ENCODE results near the gene GRIN2B. TPM values are rescaled to one million over a fixed set of nuclear protein-coding genes. Genes with fewer than 3 reads are reported as not detected.
A peak's percentile ranks its signal among the peaks of the same experiment; 100 is the strongest.

GRIN2B gene
- total RNA-seq (under 1 TPM; under 0.01 to 0.41 (median under 0.01) TPM), polyA plus RNA-seq (under 1 TPM in 1 of 3 donors, not detected in 2; 0.69 TPM)

DNA sequence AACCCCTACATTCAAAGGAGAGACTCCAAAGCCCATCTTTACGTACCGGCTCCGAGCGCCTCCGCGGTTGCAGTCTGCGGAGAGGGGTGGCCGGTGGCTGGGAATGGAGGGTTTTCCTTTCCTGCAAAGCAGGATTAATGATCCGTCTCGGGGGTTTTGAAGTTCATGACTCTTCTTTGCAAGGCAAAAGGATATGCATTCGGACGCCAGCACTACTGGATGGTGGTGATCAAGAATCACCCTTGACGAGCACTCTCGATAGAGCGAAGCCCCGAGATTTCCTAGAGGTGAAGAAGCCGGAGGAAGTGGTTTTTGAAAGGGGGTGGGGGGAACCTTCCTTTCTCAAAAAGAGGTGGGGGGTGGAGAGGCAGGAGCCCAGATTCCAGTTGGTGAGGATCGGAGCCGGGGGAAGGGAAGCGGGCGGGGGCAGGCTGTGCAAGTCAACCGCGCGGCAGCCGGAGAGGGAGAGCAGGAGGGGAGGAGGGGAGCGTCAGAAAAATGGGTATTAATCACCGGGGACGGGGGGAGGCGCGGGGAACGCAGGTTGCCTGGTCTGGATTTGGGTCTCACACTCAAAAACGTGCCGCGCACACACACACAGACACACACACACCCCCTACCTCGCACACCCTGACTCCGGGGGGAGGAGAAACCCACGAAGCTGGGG is at the start of gene GRIN2B:
TSS of gene GRIN2B (minus strand) at position 307 of the 667 bp plus-strand sequence. CDS start 115,394 bp downstream, outside the sequence.
- 1 to 3% methylated on average over 37 of the region's 37 CpGs for WGBS, 2 donors
- Histone ChIP-seq H3K4me3 (peak within 1 kb of the TSS; percentile 16 to 43 (median 36)), H3K4me1 (peaks cover 0 to 25% (median 22%) of the 10 kb centered on the region in 4 donors), H3K9me3 (peaks cover 0 to 3% (median 0%) of the 10 kb centered on the region in 4 donors), H3K36me3 (no peaks in the 10 kb centered on the region), H3K27me3 (peaks cover 11 to 79% (median 27%) of the 10 kb centered on the region in 3 donors), H3K27ac (no peak within 1 kb of the TSS)
- TF ChIP-seq POLR2A (IDR thresholded peaks at IDR 0.05) (no peak), EP300 (IDR thresholded peaks at IDR 0.05) (no peak), POLR2AphosphoS5 (IDR thresholded peaks at IDR 0.05) (no peak)
- TF ChIP-seq, protein P1, sequence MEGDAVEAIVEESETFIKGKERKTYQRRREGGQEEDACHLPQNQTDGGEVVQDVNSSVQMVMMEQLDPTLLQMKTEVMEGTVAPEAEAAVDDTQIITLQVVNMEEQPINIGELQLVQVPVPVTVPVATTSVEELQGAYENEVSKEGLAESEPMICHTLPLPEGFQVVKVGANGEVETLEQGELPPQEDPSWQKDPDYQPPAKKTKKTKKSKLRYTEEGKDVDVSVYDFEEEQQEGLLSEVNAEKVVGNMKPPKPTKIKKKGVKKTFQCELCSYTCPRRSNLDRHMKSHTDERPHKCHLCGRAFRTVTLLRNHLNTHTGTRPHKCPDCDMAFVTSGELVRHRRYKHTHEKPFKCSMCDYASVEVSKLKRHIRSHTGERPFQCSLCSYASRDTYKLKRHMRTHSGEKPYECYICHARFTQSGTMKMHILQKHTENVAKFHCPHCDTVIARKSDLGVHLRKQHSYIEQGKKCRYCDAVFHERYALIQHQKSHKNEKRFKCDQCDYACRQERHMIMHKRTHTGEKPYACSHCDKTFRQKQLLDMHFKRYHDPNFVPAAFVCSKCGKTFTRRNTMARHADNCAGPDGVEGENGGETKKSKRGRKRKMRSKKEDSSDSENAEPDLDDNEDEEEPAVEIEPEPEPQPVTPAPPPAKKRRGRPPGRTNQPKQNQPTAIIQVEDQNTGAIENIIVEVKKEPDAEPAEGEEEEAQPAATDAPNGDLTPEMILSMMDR (IDR thresholded peaks at IDR 0.05), result no peak
- DNase-seq, result no peak
- intact Hi-C loops (cut with DNase I), result no loop called here

DNA sequence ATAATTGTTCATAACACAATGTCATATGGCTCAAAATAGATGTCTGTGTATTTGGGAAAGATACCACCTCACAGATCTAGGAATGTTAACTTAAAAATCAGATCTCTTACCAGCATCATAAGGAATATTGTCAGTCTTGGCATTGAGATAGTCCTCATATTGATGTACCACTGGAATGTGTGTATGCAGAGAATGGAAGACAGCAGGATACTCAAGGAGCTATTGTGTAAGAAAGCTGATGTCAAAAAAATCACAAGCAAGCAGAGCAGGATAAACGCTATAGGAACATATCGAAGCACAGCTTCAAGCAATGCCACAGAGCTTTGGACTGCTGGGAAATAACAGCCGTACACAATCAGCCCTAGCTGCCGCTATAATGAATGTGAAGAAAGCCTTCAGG is 45.1 kb upstream of the GRIN2B start:
- WGBS, 2 donors, result 96 to 97% methylated on average over 4 of the region's 4 CpGs

DNA sequence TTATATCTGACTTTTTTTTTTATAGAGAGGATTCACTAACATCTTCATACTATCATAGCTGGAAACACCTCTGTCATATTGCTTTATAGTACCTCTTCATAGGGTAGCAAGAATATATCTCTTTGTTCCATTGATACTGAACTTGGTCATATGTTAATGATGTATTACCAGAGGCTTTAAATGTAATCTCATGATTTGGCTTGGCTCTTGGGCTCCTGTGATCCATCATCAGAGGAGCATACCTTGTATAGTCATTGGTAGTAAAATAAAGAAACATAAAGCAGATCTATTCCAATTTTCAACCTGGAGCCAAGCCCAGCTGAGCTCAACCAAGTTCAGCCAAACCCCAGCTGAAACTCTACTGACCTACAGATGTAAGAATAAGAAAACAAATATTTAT is 43.2 kb upstream of the GRIN2B start:
- TF ChIP-seq, protein P1 (IDR thresholded peaks at IDR 0.05), result no peak
- TF ChIP-seq POLR2AphosphoS5 (IDR thresholded peaks at IDR 0.05) (peak; percentile 80 to 93 (median 90)), EP300 (IDR thresholded peaks at IDR 0.05) (peak; percentile 51 to 88 (median 66))
- Histone ChIP-seq H3K4me1 (peaks cover 0 to 14% (median 0%) of the 10 kb centered on the region in 4 donors), H3K9me3 (no peaks in the 10 kb centered on the region), H3K27me3 (no peaks in the 10 kb centered on the region), H3K4me3 (no peak overlapping the region), H3K36me3 (no peaks in the 10 kb centered on the region), H3K27ac (peak overlapping the region in 2 of 4 donors; percentile 36 to 42)
- no peak for DNase-seq
- intact Hi-C loops (cut with DNase I), result no loop called here

More for the DNA sequence above, 45.1 kb upstream of the GRIN2B start:
- no peaks in the 10 kb centered on the region for H3K36me3 ChIP-seq
- TF ChIP-seq EP300 (IDR thresholded peaks at IDR 0.05) (no peak), POLR2AphosphoS5 (IDR thresholded peaks at IDR 0.05) (no peak), POLR2A (IDR thresholded peaks at IDR 0.05) (no peak)
- TF ChIP-seq, protein P1 (IDR thresholded peaks at IDR 0.05), result no peak
- H3K27me3 ChIP-seq, result no peaks in the 10 kb centered on the region
- H3K4me3 ChIP-seq, result no peak overlapping the region
- H3K27ac ChIP-seq, result no peak overlapping the region
- intact Hi-C loops (cut with DNase I), result no loop called here
- H3K4me1 ChIP-seq, result peaks cover 0 to 14% (median 0%) of the 10 kb centered on the region in 4 donors
- no peaks in the 10 kb centered on the region for H3K9me3 ChIP-seq
- DNase-seq, result no peak

DNA sequence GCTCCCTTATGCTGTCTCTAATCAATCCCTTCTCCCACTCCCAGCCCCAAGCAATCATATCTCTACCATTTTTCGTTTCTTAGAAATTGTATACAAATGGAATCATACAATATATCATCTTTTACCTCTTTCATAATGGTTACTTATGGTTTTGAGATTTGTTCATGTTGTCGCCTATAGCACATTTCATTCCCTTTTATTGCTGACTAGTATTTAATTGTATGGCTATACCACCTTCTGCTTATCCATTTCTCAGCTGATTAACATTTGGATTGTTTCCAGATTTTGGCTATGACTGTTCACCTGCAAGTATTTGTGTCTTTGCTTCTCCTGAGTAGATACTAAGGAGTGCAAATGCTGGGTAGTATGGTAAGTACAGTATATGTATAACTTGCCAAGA is 36.7 kb upstream of the GRIN2B start:
- no peaks in the 10 kb centered on the region for H3K4me1 ChIP-seq
- no peaks in the 10 kb centered on the region for H3K27me3 ChIP-seq
- no peaks in the 10 kb centered on the region for H3K36me3 ChIP-seq
- intact Hi-C loops (cut with DNase I), result no loop called here
- no peaks in the 10 kb centered on the region for H3K9me3 ChIP-seq
- no peak overlapping the region for H3K4me3 ChIP-seq
- TF ChIP-seq POLR2A (IDR thresholded peaks at IDR 0.05) (no peak), POLR2AphosphoS5 (IDR thresholded peaks at IDR 0.05) (no peak), EP300 (IDR thresholded peaks at IDR 0.05) (no peak)
- TF ChIP-seq, protein P1 (IDR thresholded peaks at IDR 0.05), result no peak
- WGBS, 2 donors, result 66 to 79% methylated on average over 2 of the region's 2 CpGs
- no peak overlapping the region for H3K27ac ChIP-seq
- no peak for DNase-seq

Measured in sigmoid colon (tissue), 7 donors.